A204.1 (cell line): Measurements from ENCODE around the gene SLC27A2.
"Not testable (repeated sequence)": the region's sequence is repeated elsewhere in the genome, so short reads cannot be mapped to it uniquely, and the experiment has no call there.

ENCODE experiments used
- FAIRE-seq: peaks from 2 replicates; lab custom pipeline; 2012; peaks lifted over from hg19 to GRCh38; lab: Jason Lieb, UNC

The SLC27A2 gene

DNA sequence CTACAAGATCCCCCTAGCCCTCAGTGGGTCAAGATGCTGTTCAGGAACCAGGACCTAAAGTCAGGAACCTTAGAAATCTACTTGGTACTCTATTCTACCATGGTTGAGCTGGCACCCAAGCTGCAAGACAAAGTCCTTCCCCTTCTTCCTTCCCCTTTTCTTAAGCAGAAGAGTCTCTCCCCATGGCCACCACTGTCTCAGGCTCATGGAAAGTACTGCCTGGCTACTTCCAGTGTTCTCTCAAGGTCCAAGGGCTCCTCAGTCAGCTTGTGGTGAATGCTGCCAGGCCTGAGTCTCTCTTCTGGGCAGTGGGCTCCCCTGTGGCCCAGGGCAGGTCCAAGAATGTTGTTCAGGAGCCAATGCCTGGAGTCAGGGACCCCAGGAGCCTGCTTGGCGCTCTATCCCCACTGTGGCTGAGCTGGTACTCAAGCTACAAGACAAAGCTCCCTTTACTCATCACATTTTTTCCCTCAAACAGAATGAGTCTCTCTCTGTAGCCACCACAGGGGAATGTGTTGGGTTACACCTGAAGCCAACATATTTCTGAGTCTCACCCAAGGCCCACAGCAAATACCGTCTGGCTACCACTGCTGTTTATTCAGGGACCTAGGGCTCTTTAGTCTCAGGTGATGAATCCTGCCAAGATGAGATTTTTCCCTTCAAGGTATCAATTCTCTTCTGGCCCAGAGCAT, 18.1 kb upstream of the SLC27A2 start:
- FAIRE-seq = no peak

DNA sequence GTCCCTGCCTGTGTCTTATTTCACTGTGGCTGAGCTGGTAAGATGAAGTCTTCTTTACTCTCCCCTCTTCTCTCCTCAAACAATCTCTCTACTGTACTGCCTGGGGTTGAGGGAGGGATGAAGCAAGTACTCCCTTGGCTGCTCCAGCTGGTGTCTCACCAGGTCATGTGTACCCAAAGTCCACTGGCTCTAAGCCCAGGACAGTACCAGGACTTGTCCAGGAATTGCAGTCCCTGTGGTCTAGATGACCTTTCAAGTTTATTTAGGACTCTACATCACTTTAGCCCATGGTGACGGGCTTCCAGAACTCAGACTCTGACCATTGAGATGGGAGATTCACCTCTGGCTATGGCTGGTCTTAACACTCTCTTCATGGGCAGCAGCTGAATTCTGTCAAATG, 17.5 kb upstream of the SLC27A2 start:
- FAIRE-seq = no peak

DNA sequence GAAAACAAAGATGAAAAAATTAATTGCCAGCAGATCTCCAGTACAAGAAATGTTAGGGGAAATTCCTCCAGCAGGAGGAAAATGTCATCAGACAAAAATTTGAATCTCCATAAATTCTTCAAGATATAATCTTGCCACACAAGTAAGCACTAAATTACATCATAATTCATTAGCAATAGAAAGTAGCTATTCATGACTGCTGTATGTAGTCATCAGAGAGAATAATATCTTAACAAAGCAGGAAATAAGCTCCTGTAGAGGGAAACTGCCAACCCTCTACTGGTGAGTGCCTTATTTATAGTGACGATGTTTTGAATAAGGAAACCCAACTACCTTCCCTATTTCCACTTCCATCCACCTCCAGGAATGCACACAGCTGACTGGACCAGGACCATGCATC, 15.8 kb upstream of the SLC27A2 start:
- FAIRE-seq = no peak

DNA sequence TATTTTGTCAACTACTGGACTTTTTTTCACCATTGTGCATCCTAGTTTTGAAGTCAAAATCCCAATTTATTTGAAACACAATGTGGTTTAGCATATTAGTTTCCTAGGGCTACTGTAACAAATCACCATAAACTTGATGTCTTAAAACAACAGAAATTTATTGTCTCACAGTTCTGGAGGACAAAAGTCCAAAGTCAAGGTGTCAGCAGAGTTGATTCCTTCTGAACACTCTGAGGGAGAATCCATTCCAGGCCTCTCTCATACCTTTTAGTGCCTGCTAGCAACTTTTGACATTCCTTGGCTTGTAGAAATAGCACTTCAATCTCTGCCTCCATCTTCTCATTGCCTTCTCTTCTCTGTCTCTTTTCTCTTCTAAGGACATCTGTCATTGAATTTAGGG, 14.9 kb upstream of the SLC27A2 start:
- FAIRE-seq = no peak

DNA sequence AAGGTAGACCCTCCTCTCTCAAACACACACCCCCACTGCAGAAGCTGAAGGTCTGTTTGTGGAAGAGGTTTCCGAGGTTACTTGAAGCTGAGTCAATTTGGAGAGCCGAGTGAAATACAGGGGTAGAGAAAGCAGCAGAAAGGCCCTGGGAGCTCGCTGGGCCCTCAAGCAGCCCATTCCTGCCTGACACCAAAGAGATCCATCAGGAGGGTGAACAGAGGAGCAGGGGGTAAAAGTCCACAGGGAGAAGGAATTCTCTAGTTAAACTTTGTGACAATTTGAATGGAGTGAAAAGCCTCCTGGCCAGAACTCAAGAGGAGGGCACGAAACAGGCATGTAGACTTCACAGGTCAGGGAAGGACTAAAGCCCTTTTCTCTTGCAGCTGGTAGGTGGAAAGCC, 13.6 kb upstream of the SLC27A2 start:
- FAIRE-seq = no peak

DNA sequence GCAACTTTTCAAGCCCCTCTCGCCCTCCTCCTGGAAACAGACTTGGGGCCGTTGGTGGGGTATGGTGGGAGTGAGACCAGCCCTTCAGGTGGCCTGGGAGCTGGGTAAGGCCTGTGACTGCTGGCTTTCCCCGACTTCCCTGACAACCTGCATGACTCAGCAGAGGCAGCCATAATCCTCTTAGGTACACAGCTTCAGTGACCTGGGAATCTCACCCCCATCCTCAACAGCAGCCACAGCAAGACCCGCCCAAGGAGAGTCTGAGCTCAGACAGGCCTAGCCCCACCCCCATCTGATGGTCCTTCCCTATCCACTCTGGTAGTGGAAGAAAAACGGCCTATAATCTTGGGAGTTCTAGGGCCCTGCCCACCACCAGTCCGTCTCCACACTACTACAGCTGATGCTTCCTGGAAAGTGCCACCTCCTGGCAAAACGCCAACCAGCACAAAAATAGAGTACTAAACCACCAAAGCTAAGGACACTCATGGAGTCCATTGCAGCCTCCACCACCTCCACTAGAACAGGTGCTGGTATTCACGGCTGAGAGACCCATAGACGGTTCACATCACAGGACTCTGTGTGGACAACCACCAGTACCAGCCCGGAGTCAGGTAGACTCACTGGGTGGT, 13.1 kb upstream of the SLC27A2 start:
- no peak for FAIRE-seq

DNA sequence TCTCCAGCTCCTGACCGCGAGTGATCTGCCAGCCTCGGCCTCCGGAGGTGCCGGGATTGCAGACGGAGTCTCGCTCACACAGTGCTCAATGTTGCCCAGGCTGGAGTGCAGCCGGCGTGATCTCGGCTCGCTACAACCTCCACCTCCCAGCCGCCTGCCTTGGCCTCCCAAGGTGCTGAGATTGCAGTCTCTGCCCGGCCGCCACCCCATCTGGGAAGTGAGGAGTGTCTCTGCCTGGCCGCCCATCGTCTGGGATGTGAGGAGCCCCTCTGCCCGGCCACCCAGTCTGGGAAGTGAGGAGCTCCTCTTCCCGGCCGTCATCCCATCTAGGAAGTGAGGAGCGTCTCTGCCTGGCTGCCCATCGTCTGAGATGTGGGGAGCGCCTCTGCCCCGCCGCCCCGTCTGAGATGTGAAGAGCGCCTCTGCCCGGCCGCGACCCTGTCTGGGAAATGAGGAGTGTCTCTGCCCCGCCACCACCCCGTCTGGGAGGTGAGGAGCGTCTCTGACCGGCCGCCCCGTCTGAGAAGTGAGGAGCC, 9.6 kb upstream of the SLC27A2 start:
- FAIRE-seq = not testable (repeated sequence)

DNA sequence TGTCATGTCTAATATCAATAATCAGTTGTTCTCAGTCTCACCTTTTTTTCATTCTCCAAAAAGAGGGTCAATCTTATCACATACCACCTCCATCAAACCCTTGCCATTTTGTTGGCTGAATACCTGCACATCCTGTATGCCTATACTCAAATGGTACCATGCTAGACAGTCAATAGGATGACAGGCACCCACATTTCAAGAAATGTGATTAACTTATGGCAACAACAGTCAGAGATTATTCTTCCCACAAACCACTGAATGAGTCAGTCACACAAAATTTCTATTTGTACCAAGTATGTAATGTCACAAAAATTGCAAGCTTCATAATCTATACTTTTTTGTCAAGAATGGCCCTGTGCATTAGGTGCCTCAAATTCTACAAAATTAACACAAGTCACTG, 5.1 kb upstream of the SLC27A2 start:
- FAIRE-seq = no peak

DNA sequence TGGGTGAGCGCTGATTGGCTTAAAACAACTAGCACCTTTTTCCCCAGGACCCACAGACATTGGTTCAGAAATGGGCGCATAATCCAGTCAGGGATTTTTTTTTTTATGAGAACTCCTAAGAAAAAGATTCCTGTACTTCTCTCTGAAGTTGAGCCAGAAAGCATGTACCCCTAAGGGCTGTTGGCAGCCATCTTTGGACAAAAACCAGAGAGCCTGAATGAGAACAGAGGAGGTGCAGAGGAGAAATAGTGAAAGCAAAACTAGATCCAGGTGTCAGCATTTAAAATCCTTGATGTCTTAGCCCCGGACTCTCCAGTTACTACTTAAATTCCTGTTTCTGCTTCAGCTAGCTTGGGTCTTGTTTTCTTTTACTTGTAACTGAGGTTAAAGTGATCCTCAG, 1.9 kb upstream of the SLC27A2 start:
- FAIRE-seq = no peak

DNA sequence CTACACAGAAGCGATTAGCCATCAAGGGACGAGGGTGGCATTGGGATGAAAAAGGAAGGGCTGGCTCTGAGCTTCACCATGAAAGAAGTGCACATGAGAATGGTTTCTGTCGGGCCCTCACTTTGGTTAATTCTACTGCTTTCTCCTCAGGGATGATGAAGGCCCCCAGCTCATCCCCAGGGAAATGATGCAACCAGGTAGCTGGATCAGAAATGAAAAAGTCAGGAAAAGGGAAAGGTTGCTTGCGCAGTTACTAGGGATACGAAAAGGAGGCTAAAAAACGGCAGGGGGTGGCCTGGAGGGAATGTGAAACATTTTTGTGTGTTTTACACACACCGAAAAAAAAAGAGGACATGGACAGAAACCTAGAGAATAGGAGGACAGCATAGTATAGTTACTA, 1.4 kb upstream of the SLC27A2 start:
- no peak for FAIRE-seq

DNA sequence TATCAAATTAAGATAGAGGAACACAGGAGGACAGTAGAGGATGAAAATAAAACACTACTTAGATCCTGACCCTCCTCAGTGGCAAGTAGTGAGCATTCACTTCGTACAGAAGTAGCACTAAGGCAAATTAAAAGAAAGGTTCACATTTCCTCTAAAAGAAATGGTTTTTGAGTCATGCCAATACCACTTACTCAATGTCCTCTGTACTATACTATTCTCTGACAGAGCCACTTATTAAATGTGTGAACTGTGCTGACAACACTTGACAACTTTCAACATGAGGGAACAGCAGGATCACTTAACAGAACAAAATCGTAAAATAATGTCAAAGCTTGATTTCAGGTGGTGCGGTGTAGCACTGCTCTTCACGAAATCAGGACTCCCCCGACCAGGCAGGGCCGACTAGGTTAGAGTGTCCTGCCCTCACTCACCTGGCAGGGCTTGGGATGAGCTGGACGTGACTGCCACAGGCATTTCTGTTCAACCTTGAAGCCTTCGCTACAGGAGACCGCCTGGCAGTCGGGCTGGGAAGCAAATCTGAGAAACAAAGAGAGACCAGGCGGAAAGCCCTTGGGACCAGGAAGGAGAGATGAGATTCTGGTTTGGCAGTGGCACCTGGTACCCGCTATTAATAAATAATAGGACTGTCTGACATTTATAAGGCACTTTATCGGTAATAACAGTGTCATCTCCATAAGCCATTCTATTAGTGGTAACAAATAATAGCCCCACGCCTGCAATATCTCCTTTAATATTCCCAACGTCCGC, 611 bp upstream of the SLC27A2 start:
- FAIRE-seq = no peak

DNA sequence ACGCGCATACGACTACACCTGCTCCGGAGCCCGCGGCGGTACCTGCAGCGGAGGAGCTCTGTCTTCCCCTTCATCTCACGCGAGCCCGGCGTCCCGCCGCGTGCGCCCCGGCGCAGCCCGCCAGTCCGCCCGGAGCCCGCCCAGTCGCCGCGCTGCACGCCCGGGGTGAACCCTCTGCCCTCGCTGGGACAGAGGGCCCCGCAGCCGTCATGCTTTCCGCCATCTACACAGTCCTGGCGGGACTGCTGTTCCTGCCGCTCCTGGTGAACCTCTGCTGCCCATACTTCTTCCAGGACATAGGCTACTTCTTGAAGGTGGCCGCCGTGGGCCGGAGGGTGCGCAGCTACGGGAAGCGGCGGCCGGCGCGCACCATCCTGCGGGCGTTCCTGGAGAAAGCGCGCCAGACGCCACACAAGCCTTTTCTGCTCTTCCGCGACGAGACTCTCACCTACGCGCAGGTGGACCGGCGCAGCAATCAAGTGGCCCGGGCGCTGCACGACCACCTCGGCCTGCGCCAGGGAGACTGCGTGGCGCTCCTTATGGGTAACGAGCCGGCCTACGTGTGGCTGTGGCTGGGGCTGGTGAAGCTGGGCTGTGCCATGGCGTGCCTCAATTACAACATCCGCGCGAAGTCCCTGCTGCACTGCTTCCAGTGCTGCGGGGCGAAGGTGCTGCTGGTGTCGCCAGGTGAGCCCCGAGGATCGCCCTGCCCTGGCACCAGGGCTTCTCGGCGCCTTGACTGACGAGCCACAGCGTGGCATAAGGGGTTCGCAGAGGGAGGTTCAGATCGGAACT, 420 bp downstream of the SLC27A2 start:
- FAIRE-seq = no peak

DNA sequence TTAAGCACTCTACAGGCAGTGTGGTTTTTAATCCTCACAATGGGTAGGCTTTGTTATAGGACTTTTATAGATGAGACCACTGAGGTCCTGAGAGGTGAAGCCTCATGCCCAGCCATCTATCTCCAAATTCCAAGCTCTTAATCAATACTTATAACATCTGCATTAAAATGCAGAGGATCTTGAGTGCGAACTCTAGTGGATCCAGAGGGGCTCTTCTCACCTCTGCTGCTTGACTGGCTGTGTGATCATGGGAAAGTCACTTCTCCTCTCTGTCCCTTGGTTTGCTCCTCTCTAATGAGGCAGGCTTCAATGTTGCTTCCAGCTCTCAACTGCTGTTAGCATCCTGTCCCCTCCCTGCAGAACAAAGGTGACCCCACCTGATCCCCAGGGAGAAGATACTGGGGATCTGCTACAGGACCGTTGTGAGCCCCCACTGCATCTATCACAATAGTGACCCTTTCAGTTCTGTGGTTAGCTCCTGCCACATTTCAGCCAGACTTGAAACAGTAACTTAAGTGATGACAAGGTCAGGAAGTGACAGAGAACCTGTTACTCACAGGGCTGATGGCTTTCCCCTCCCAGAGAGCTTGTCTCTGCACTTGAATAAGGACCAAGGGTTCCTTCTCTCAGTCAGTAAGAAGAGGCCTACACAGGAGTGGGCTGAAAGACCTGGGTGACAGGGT, 1.3 kb downstream of the SLC27A2 start:
- FAIRE-seq = no peak

DNA sequence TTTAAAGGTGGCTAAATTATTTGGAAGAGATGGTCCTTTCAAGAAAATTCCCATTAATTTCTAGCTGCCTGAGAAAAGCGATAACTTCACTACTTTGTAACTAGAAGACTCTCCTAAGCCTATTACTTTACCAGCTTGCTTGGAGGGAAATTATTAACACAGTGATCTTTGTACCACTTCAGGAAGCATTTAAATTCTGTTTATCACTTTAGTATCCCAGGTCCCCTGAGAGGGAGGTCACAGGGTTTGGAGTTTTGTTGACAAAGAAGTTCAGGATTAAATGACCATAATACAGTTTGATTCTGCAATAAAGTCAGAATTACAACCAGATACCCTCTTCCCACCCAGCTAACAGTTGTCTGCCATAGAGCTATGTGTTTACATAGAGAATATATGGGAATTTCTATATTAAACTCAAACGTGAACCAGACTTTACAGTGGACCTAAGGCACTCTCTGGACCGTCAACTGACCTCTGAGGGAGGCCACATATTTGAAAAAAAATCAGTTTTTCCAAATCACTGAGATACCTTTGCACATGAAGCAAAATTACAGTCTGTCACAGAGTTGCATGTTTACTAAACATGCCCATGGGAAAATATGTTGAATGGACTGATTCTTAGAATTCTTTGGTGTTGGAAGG, 3.0 kb downstream of the SLC27A2 start:
- FAIRE-seq = no peak

DNA sequence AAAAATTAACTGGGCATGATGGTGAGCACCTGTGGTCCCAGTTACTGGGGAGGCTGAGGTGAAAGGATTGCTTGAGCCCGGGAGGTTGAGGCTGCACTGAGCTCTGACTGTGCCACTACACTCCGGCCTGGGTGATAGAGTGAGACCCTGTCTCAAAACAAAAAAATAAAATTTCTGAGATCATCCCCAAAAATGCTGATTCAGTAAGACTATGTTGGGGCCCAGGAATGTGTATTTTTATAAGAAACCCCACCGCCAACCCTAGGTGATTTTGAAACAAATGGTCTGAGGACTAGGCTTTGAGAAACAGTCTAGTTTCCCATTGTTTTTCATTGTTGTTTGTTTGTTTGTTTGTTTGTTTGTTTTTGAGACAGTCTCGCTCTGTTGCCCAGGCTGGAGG, 4.1 kb downstream of the SLC27A2 start:
- FAIRE-seq = no peak

DNA sequence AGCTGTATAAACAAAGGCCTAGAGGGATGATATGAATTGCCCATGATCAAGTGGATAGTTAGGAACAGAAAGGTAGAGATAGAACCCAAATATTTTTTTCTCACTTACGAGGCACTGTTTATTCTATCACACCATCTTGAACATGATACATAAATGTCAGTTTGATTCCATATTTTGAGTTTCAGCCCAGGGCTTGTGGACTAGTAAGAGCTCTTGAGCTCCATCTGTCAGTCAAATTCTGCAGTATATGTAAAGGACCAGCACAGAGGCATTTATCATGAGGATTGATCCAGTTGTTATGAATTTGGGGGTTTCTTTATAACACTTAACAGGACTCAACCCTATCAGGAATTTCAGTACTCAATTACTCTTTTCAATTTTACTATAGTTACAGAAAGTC, 4.8 kb downstream of the SLC27A2 start:
- FAIRE-seq = no peak

DNA sequence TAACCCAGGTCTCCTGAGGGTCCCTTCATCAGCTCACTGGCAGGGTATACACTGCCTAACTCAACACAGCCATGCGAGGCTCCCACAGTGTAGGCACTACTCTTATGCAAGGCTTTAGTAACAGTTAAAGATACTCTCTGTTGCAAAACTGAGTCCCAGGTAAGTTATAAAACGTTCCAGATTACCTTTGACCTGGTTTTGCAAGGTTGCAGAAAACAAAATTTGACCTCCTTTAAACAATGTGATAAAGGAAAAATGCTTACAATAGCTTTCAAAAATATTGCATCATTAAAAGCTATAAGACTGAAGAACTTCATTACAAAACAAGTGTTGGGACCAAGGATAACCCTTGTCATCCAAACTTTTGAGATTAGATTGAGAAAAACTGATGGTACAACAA, 5.5 kb downstream of the SLC27A2 start:
- FAIRE-seq = no peak

DNA sequence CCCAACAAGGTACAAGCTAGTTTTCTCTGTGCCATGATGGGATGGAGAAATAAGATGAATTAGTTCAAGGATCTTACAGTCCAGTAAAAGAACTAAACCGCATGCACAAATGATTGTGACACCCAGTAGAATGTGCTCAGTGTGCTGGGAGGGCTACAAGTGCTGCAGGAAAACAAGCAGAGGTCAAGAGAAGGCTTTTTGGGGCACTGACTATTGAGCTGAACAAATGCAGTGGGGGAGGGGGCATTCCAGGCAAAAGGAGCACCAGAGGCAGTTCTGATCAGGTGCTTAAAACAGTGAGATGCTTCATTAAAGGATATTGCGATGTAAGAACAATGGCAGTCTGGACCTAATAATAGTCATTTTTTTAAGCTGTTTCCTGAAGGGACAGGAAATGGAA, 6.0 kb downstream of the SLC27A2 start:
- no peak for FAIRE-seq

DNA sequence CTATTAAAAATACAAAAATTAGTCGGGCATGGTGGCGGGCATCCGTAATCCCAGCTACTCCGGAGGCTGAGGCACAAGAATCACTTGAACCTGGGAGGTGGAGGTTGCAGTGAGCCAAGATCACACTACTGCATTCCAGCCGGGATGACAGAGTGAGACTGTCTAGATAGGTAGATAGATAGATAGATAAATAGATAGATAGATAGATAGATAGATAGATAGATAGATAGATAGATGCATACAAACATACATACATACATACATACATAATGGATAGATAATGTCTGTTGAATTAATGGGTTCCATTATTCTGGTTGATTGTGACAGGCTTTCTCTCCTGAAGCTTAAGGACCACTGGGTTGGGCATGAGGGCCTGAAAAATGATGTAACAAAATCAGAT, 6.8 kb downstream of the SLC27A2 start:
- not testable (repeated sequence) for FAIRE-seq

DNA sequence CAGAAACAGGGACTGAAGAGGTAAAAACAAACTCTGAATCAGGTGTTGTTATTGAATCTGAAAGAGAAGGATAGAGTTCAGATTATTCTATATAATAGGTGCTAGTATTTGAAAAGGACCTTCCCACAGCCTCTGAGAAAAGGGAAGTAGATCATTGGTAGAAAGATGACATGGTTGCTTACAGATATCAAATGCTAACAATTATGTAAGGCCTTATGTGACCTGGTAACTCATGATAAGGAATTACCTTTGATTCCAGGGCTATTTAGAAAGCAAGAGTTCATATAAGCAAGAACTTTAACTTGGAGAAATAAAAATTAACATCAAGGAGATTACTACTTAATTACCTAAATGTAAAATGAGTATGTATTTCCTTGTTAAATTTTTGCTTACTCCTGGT, 7.6 kb downstream of the SLC27A2 start:
- no peak for FAIRE-seq

DNA sequence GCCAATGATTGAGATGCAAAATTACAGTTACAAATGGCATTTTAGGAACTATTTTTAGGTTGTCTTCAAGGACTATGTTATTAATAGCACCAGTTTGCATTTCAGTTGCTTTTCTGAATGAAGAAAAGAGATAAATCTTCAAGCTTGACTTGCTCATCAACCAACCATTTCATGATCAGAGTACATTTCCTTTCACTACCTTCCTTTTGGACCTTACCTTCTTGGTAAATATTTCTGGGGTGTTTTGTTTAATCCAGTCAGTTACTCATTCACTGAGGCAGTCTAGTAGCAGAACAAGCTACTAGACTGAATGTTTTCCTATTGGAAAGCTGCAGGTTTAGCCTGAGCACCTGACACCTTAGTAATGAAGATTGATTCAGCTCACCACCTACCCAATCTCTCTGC, 8.2 kb downstream of the SLC27A2 start:
- no peak for FAIRE-seq
